ENCODE measurements around the gene BTBD9.
"Not testable (repeated sequence)": the region's sequence is repeated elsewhere in the genome, so short reads cannot be mapped to it uniquely, and the experiment has no call there.

The BTBD9 gene

GRCh38 chr6:38144365-38144945 lies 495.3 kb downstream of the BTBD9 start:
- DNase-seq (ENCODE audit: low spot score), result no peak

- DNase-seq (ENCODE audit: low spot score), result no peak
Measured at GRCh38 chr6:38143191-38144150, 496.3 kb downstream of the BTBD9 start.

GRCh38 chr6:38142178-38142902 lies 497.4 kb downstream of the BTBD9 start:
- no peak for DNase-seq (ENCODE audit: low spot score)

- no peak for DNase-seq (ENCODE audit: low spot score)
Measured at GRCh38 chr6:38141716-38142115, 498.0 kb downstream of the BTBD9 start.

- no peak for DNase-seq (ENCODE audit: low spot score)
Measured at GRCh38 chr6:38141085-38141484, 498.6 kb downstream of the BTBD9 start.

GRCh38 chr6:38138374-38138773 lies 501.4 kb downstream of the BTBD9 start:
- no peak for DNase-seq (ENCODE audit: low spot score)

GRCh38 chr6:38137608-38138265 lies 502.0 kb downstream of the BTBD9 start:
- DNase-seq (ENCODE audit: low spot score), result no peak

GRCh38 chr6:38136547-38136946 lies 503.2 kb downstream of the BTBD9 start:
- DNase-seq (ENCODE audit: low spot score), result no peak

- DNase-seq (ENCODE audit: low spot score), result no peak
Measured at GRCh38 chr6:38134704-38135088, 505.0 kb downstream of the BTBD9 start.

GRCh38 chr6:38133932-38134703 lies 505.6 kb downstream of the BTBD9 start:
- DNase-seq (ENCODE audit: low spot score), result no peak

GRCh38 chr6:38131527-38131965 lies 508.2 kb downstream of the BTBD9 start:
- no peak for DNase-seq (ENCODE audit: low spot score)

GRCh38 chr6:38127284-38127683 lies 512.4 kb downstream of the BTBD9 start:
- DNase-seq (ENCODE audit: low spot score), result no peak

- DNase-seq (ENCODE audit: low spot score), result not testable (repeated sequence)
Measured at GRCh38 chr6:38124224-38124926, 515.4 kb downstream of the BTBD9 start.

GRCh38 chr6:38119516-38119915 lies 520.2 kb downstream of the BTBD9 start:
- no peak for DNase-seq (ENCODE audit: low spot score)

GRCh38 chr6:38118791-38119365 lies 520.9 kb downstream of the BTBD9 start:
- DNase-seq (ENCODE audit: low spot score), result no peak

Measured in NAMALWA (cell line).